Osteoblast (primary cell): Measurements from ENCODE around the gene DIP2B. TPM values are rescaled to one million over a fixed set of nuclear protein-coding genes. Genes with fewer than 3 reads are reported as not detected.

Experiments used
- DNase-seq: peaks from one replicate; pipeline ENCODE4 v3.0.0; 2011; ENCODE audit warnings: low spot score, mixed read lengths; ENCODE audit not compliant: insufficient read length; ENCODE audit errors: missing footprints
- H2AFZ ChIP-seq: 2 replicates; pipeline ENCODE4 v1.6.0; 2011; ENCODE audit warnings: mild to moderate bottlenecking, low read length
- H3K27ac ChIP-seq: 2 replicates; pipeline ENCODE4 v1.5.1; 2011; ENCODE audit warnings: mild to moderate bottlenecking, low read depth, low read length, moderate library complexity
- H3K27me3 ChIP-seq: 2 replicates; pipeline ENCODE4 v1.6.0; 2012; ENCODE audit warnings: mild to moderate bottlenecking, control low read depth, inconsistent platforms, low read length, moderate library complexity; ENCODE audit not compliant: insufficient read depth
- H3K36me3 ChIP-seq: 2 replicates; pipeline ENCODE4 v1.5.1; 2011; ENCODE audit warnings: mild to moderate bottlenecking, low read length, control low read depth, moderate library complexity; ENCODE audit not compliant: insufficient read depth
- H3K4me1 ChIP-seq: 2 replicates; pipeline ENCODE4 v1.5.1; 2011; ENCODE audit warnings: mild to moderate bottlenecking, low read length, control low read depth, moderate library complexity; ENCODE audit not compliant: insufficient read depth
- H3K4me2 ChIP-seq: 2 replicates; pipeline ENCODE4 v1.6.0; 2011; ENCODE audit warnings: mild to moderate bottlenecking, low read length; ENCODE audit not compliant: insufficient read depth
- H3K4me3 ChIP-seq: fragments of 200-600 bp; sonication (generic); 3 replicates; pipeline ENCODE4 v1.5.1; 2012; ENCODE audit warnings: mild to moderate bottlenecking, low read length, inconsistent platforms; ENCODE audit not compliant: insufficient read depth
- H3K79me2 ChIP-seq: 2 replicates; pipeline ENCODE4 v1.6.0; 2012; ENCODE audit warnings: mild to moderate bottlenecking, low read length, control low read depth, inconsistent platforms; ENCODE audit not compliant: insufficient read depth
- H3K9me3 ChIP-seq: 2 replicates; pipeline ENCODE4 v1.5.1; 2011; ENCODE audit warnings: low read depth, low read length, control low read depth
- H4K20me1 ChIP-seq: 2 replicates; pipeline ENCODE4 v1.6.0; 2012; ENCODE audit warnings: mild to moderate bottlenecking, low read length, control low read depth; ENCODE audit not compliant: insufficient read depth
- total RNA-seq: library from RNA; depleted of rRNA; stranded (reverse); fragments of >200 nt; gene quantifications from 2 replicates; pipeline ENCODE4 v1.2.3, GENCODE V29; 2012
- TF ChIP-seq, protein P1 (sequence below): IDR thresholded peaks from 2 replicates; pipeline ENCODE4 v1.5.1; 2011; ENCODE audit warnings: mild to moderate bottlenecking, low read depth, low read length, moderate library complexity; ENCODE audit errors: extremely low read depth

DIP2B gene
- total RNA-seq, 1 donor, result 28.2 TPM

DNA sequence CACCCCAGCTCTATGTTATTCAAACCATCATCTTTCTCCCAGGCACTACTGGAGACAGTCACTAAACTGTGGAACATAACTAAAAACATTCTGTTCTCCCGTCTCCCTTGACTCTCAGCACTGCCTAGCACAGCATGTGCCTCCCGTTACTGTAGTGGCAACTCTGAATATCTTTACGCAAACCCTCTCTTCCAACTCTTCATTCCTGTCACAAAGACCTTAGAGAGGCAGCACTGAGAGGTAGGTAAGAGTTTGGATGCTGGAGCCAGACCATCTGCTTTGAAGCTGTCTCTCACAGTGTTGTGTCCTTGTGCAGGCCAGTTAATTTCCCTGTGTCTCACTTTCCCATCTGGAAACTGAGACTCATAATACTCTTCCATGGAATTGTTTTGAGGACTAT, 108.1 kb downstream of the DIP2B start:
- Histone ChIP-seq H3K79me2 (peaks cover 18% of the 10 kb centered on the region), H3K36me3 (no peaks in the 10 kb centered on the region), H3K27ac (no peak overlapping the region), H3K27me3 (no peaks in the 10 kb centered on the region), H4K20me1 (no peaks in the 10 kb centered on the region), H3K9me3 (no peaks in the 10 kb centered on the region), H3K4me3 (no peak overlapping the region), H3K4me1 (peaks cover 22% of the 10 kb centered on the region), H3K4me2 (no peak overlapping the region), H2AFZ (no peak overlapping the region)
- no peak for DNase-seq
- TF ChIP-seq, protein P1, sequence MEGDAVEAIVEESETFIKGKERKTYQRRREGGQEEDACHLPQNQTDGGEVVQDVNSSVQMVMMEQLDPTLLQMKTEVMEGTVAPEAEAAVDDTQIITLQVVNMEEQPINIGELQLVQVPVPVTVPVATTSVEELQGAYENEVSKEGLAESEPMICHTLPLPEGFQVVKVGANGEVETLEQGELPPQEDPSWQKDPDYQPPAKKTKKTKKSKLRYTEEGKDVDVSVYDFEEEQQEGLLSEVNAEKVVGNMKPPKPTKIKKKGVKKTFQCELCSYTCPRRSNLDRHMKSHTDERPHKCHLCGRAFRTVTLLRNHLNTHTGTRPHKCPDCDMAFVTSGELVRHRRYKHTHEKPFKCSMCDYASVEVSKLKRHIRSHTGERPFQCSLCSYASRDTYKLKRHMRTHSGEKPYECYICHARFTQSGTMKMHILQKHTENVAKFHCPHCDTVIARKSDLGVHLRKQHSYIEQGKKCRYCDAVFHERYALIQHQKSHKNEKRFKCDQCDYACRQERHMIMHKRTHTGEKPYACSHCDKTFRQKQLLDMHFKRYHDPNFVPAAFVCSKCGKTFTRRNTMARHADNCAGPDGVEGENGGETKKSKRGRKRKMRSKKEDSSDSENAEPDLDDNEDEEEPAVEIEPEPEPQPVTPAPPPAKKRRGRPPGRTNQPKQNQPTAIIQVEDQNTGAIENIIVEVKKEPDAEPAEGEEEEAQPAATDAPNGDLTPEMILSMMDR, result no peak

DNA sequence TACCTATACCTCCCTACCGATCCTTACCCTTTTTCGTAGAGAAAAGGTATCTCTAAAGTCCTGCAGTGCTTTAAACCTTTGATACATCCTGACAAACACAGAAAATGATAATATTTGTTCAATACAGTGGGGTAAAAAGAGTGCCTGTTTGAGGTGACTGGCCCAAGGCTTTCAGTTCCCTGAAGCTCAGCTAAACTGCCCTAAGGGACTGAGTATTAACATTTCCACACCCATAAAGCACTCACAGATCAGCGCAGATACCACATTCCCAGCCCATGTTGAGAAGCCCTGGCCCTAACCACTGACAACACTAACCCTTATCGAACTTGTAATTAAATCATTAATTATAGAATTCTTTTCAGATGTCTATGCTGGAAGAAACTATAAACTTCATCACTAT, 108.7 kb downstream of the DIP2B start:
- H3K27me3 ChIP-seq, result no peaks in the 10 kb centered on the region
- peaks cover 22% of the 10 kb centered on the region for H3K4me1 ChIP-seq
- TF ChIP-seq, protein P1, result no peak
- H3K79me2 ChIP-seq, result peaks cover 19% of the 10 kb centered on the region
- no peak overlapping the region for H2AFZ ChIP-seq
- H3K4me2 ChIP-seq, result no peak overlapping the region
- H3K27ac ChIP-seq, result peak overlapping the region; percentile 42
- H3K36me3 ChIP-seq, result no peaks in the 10 kb centered on the region
- H3K9me3 ChIP-seq, result no peaks in the 10 kb centered on the region
- DNase-seq, result no peak
- no peaks in the 10 kb centered on the region for H4K20me1 ChIP-seq
- no peak overlapping the region for H3K4me3 ChIP-seq

DNA sequence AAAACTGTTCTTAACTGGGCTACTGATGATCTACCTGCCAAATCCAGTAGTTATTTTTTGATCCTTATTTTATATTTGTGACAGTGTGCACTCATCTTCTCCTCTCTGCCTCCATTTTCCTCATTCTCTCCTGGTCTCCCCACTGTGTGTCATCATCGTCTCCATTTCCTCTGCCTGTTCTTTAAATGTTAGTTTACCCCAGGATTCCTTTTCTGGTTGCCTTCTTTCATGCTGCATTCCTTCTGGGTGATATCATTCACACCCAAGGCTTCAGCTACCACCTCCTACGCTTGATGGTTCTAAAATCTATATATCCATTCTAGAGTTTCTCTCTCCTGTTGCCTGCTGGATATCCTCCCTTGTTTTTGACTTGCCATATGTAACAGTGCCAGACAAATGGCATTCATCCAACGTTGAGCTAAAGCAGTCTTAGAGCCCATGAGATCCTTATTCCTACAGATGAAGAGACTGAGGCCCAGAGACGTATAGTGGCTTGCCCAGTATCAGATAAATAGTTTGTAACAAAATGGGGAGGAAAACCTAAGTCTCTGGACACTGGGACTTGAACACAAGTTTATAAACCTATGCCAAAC, 109.5 kb downstream of the DIP2B start:
- Histone ChIP-seq H3K4me1 (peaks cover 27% of the 10 kb centered on the region), H3K9me3 (no peaks in the 10 kb centered on the region), H3K27me3 (no peaks in the 10 kb centered on the region), H3K27ac (peak overlapping the region; percentile 42), H3K36me3 (no peaks in the 10 kb centered on the region), H3K4me2 (peak overlapping the region; percentile 5), H3K79me2 (peaks cover 25% of the 10 kb centered on the region), H2AFZ (peak overlapping the region; percentile 0), H3K4me3 (no peak overlapping the region), H4K20me1 (no peaks in the 10 kb centered on the region)
- no peak for DNase-seq
- TF ChIP-seq, protein P1, result no peak

DNA sequence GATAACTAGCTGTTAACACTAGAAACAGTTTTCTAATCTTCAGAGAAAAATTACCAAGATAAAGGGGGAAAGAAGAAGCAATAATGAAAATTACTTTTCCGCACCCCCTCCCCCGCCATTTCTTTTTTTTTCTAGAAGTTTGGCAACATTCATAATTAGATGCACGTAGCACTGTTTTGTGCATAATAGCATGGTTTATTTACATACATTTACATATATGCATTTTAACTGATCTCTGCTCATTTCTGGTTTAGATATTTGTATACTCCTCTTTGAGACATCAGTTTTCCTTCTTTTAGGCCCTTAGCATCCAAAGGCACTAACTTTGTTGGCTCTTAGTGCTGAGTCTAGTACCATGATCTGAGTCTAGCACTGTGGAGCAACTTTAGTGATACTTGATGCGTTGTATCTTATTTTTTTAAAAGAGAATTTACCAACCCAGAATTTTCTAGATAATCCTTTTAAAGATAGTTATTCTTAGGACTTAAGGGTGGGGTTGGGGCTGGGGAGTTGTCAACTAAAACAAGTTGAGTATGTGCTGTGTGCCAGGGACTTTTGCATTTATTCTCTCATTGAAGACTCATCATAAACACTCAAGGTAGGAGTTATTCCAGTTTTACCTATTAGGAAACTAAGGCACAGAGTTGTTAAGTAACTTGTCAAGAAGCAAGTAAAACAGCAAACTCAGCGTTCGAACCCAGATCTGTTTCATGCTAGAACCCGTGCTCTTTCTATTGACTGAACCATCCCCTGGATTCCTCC, 110.5 kb downstream of the DIP2B start:
- Histone ChIP-seq H3K79me2 (peaks cover 29% of the 10 kb centered on the region), H3K27ac (no peak overlapping the region), H3K4me1 (peaks cover 34% of the 10 kb centered on the region)

More for the DNA sequence above, 110.5 kb downstream of the DIP2B start:
- no peak for DNase-seq
- Histone ChIP-seq H3K4me3 (no peak overlapping the region), H3K9me3 (no peaks in the 10 kb centered on the region), H3K36me3 (no peaks in the 10 kb centered on the region), H3K27me3 (no peaks in the 10 kb centered on the region), H2AFZ (no peak overlapping the region), H4K20me1 (no peaks in the 10 kb centered on the region), H3K4me2 (no peak overlapping the region)
- TF ChIP-seq, protein P1, result no peak
